ENCODE results near the gene RAPGEF2.

Gene RAPGEF2

DNA sequence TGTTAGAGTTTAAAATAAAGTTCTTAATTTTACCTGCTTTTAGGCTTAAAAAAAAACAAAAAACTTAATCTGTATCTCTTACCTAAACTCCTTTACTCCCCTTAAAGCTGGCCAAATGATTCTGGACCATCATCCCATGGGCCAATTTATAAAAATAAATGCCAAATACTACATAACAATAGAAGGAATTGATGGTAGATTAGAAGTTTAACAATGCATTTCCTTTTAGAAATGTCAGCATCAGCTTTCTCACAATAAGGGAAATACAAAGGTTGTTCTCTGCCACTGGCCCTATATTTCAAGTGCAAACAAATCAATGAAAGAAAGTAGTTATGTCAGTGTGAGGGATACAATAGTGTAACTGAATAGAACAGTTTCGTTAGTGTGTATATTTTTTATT lies 5.7 kb upstream of the RAPGEF2 start:
- no peak overlapping the region for H3K27ac ChIP-seq
- H3K27me3 ChIP-seq = no peaks in the 10 kb centered on the region
- TF ChIP-seq Cebpa-rat (IDR thresholded peaks at IDR 0.05) = no peak

GRCh38 chr4:159097785-159098184 lies 5.1 kb upstream of the RAPGEF2 start:
- TF ChIP-seq Cebpa-rat (IDR thresholded peaks at IDR 0.05) = no peak
- no peaks in the 10 kb centered on the region for H4K20me1 ChIP-seq
- no peak overlapping the region for H3K9ac ChIP-seq
- H3K4me2 ChIP-seq = no peak overlapping the region
- H3K4me1 ChIP-seq = peaks cover 15% of the 10 kb centered on the region
- H3K4me3 ChIP-seq = no peak overlapping the region
- no peaks in the 10 kb centered on the region for H3K36me3 ChIP-seq
- no peak overlapping the region for H3K27ac ChIP-seq
- no peaks in the 10 kb centered on the region for H3K9me3 ChIP-seq
- no peaks in the 10 kb centered on the region for H3K27me3 ChIP-seq

More for the DNA sequence above, 5.7 kb upstream of the RAPGEF2 start:
- Histone ChIP-seq H3K9ac (no peak overlapping the region), H4K20me1 (no peaks in the 10 kb centered on the region), H3K36me3 (no peaks in the 10 kb centered on the region), H3K4me2 (no peak overlapping the region), H3K4me1 (peaks cover 11% of the 10 kb centered on the region), H3K4me3 (no peak overlapping the region), H3K9me3 (no peaks in the 10 kb centered on the region)

DNA sequence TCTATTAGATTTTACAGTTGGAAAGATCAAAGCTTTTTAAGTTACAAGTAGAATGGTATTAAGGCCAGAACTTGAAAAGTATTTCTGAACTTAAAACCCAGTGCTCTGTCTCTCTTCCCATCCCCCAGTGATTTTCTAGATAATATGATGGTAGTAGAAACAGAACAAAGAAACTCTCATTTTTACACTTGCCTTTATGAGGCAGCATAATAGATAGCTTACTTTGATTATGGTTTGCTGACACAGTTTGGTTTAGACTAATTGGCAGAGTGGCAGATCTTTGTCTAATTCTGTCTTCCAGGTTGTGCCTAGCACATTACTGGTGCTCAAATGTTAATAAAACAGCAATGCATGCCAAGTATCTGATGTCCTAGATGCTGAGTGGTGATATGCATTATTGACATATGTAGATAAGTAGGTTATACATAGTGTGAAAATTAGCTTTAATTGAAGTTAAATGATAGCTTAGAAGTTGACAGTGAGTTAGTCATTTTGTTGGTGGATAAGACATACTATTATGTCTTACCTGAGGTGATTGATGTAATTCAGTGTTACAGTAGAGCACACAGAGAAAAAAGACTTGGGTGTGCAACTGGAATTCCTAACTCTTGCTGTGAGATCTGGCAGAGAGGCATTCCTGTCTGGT lies 4.3 kb upstream of the RAPGEF2 start:
- Histone ChIP-seq H3K9ac (no peak overlapping the region), H4K20me1 (no peaks in the 10 kb centered on the region), H3K4me1 (peaks cover 15% of the 10 kb centered on the region), H3K36me3 (no peaks in the 10 kb centered on the region), H3K27ac (no peak overlapping the region), H3K4me2 (no peak overlapping the region), H3K9me3 (no peaks in the 10 kb centered on the region), H3K27me3 (no peaks in the 10 kb centered on the region), H3K4me3 (no peak overlapping the region)
- no peak for TF ChIP-seq Cebpa-rat (IDR thresholded peaks at IDR 0.05)

GRCh38 chr4:159101988-159102621 lies 774 bp upstream of the RAPGEF2 start:
- Histone ChIP-seq H3K9me3 (no peaks in the 10 kb centered on the region), H3K36me3 (no peaks in the 10 kb centered on the region), H3K27me3 (no peaks in the 10 kb centered on the region), H3K4me3 (peak overlapping the region; percentile 99), H3K27ac (no peak overlapping the region), H4K20me1 (peaks cover 32% of the 10 kb centered on the region), H3K9ac (peak overlapping the region; percentile 93), H3K4me2 (peak overlapping the region; percentile 97), H3K4me1 (peaks cover 38% of the 10 kb centered on the region)
- TF ChIP-seq Cebpa-rat (IDR thresholded peaks at IDR 0.05) = no peak

DNA sequence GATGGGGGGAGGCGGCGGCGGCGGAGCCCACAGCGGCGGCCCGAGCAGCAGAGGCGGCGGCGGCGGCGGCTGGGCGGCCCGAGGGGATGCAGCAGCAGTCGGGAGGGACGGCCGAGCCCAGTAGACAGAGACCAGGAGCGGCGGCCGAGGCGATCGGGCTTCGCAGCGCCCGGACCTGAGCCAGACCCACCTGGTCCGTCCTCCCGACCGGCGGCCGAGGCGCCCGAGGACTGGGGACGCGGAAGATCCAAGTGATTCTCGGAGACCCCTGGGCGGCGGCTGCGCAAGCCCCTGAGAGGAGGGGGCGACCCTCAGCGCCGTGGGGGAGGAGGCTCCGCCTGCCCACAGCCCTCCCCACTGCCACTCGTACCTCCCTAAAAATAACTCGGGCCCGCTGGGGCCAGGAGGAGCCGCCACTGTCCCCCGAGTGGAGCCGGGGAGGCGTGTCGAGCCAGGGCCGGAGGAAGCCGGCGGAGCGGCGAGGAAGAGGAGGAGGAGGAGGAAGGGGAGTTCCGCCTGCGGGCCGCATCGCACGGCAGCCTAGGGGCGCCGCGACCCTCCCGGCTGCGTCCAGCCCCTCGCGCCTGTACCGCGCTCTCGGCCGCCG lies 608 bp downstream of the RAPGEF2 start:
- Histone ChIP-seq H3K9me3 (no peaks in the 10 kb centered on the region), H3K27ac (peak overlapping the region; percentile 92), H3K36me3 (no peaks in the 10 kb centered on the region), H3K9ac (peak overlapping the region; percentile 93), H3K27me3 (no peaks in the 10 kb centered on the region), H3K4me3 (peak overlapping the region; percentile 99), H4K20me1 (peaks cover 46% of the 10 kb centered on the region), H3K4me2 (peak overlapping the region; percentile 97), H3K4me1 (peaks cover 38% of the 10 kb centered on the region)
- TF ChIP-seq Cebpa-rat (IDR thresholded peaks at IDR 0.05) = no peak

DNA sequence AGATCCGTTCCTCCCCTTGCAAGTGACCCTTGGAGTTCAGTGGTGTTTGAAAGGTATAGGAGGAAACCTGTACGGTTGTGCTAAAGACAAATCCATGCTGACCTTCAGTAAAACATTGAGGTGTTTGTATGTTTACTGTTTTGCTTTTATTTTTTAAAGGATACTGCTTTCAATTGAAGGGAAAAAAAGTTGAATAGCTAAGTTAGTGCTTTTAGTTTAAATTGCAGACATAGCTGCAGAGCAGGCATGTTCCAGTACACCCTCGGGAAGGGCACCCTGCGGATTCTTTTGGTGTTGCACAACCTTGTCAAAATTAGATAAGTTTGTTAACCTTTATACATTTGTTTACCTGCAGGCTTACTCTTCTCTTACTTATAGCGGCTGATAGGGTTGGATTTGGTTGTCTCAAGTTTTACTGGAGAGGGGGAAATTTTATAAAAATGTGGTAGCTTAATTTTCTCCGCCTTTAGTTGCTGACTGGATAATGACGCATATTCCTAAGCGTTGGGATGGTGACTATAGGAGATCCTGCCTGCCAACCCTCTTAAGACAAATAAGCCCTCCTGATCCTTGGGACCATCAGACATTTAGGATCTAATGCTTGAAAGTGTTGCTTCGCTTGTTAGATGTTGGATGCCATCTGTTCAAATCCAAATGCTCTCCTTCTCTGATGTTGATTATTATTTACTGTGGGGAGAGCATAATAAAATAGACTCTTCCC lies 2.0 kb downstream of the RAPGEF2 start:
- peak; percentile 79; the same call in 1 of the 2 replicates for TF ChIP-seq Cebpa-rat (IDR thresholded peaks at IDR 0.05)
- Histone ChIP-seq H3K4me1 (peaks cover 38% of the 10 kb centered on the region), H3K4me3 (peak overlapping the region; percentile 99), H3K27me3 (no peaks in the 10 kb centered on the region), H3K27ac (peak overlapping the region; percentile 92), H3K9me3 (no peaks in the 10 kb centered on the region), H3K4me2 (peak overlapping the region; percentile 84), H4K20me1 (peaks cover 60% of the 10 kb centered on the region), H3K9ac (peak overlapping the region; percentile 93), H3K36me3 (no peaks in the 10 kb centered on the region)

GRCh38 chr4:159105761-159106243 lies 2.9 kb downstream of the RAPGEF2 start:
- H3K4me1 ChIP-seq = peaks cover 39% of the 10 kb centered on the region
- TF ChIP-seq Cebpa-rat (IDR thresholded peaks at IDR 0.05) = no peak
- H3K9me3 ChIP-seq = no peaks in the 10 kb centered on the region
- H3K4me2 ChIP-seq = peak overlapping the region; percentile 84
- H3K36me3 ChIP-seq = no peaks in the 10 kb centered on the region
- H3K27ac ChIP-seq = no peak overlapping the region
- peak overlapping the region; percentile 99 for H3K4me3 ChIP-seq
- peaks cover 67% of the 10 kb centered on the region for H4K20me1 ChIP-seq
- H3K27me3 ChIP-seq = no peaks in the 10 kb centered on the region
- H3K9ac ChIP-seq = peak overlapping the region; percentile 93; the same call in 1 of the 2 replicates

- TF ChIP-seq Cebpa-rat (IDR thresholded peaks at IDR 0.05) = no peak
- no peak overlapping the region for H3K4me3 ChIP-seq
- no peak overlapping the region for H3K9ac ChIP-seq
- H4K20me1 ChIP-seq = peaks cover 75% of the 10 kb centered on the region
- H3K36me3 ChIP-seq = no peaks in the 10 kb centered on the region
- peaks cover 38% of the 10 kb centered on the region for H3K4me1 ChIP-seq
- H3K9me3 ChIP-seq = no peaks in the 10 kb centered on the region
- no peak overlapping the region for H3K27ac ChIP-seq
- peak overlapping the region; percentile 84 for H3K4me2 ChIP-seq
- no peaks in the 10 kb centered on the region for H3K27me3 ChIP-seq
Observed at GRCh38 chr4:159106636-159107035, 3.8 kb downstream of the RAPGEF2 start.

GRCh38 chr4:159107203-159107925 lies 4.5 kb downstream of the RAPGEF2 start:
- H3K27me3 ChIP-seq = no peaks in the 10 kb centered on the region
- no peak overlapping the region for H3K9ac ChIP-seq
- H4K20me1 ChIP-seq = peaks cover 83% of the 10 kb centered on the region
- no peak overlapping the region for H3K4me2 ChIP-seq
- H3K9me3 ChIP-seq = no peaks in the 10 kb centered on the region
- peaks cover 30% of the 10 kb centered on the region for H3K4me1 ChIP-seq
- TF ChIP-seq Cebpa-rat (IDR thresholded peaks at IDR 0.05) = no peak
- no peaks in the 10 kb centered on the region for H3K36me3 ChIP-seq
- H3K4me3 ChIP-seq = no peak overlapping the region
- H3K27ac ChIP-seq = no peak overlapping the region

Measured in BLaER1 (cell line).